NK-92 (cell line): ENCODE data around the gene SLC24A5.

ENCODE experiments used
- DNase-seq: peaks from one replicate; lab custom pipeline; 2025; ENCODE audit not compliant: unreplicated experiment; lab: John Stamatoyannopoulos, UW

The SLC24A5 gene

DNA sequence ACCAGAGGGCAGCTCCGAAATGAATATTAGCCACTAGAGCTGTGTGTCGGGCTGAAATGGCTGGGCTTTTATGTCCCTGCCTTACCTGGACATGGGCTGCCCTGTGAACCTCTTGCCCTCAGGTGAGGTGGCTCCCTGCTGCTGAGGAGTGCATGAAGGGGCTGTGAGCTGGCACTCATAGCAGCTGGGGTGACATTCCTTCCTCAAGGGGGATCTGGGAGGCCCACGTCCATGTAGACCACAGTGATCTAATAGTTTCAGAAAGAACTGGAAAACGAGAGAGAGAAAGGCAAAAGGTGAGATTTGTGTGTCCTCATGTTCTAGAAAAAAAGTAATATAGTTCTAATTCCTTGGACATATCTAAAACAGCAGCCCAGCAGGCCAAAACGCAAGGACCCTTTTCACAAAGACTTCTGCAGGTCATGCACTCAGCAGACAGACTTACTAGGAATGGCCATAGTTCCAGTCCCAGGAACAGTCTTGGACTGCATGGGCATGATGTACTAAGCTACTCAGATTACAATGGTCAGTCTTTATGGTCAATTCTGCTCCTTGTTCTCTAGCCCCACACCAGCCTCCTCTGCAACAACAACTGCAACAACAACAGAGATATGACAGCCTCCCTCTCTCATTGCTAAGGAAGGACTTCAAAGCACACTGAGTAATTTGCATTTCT, 10.8 kb upstream of the SLC24A5 start:
- no peak for DNase-seq

DNA sequence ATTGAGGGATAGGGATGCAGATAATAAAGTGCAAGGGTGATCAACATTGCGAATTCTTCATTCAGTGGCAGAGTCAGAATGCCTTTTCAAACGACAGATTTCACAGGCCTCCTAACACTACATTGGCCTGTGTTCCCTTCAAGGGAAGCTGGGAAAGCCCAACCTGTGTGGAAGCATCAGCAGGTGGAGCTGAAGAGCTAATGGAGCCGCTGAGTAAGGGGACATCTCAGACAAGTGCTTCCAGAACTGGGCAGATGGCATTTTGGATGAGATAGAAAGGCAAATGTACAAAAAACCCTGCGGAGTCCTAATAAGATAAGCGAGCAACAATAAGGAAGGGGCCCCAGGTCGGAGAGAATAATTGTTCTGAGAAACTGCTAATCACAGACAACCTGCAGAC, 8.5 kb upstream of the SLC24A5 start:
- no peak for DNase-seq

GRCh38 chr15:48119277-48119676, 1.5 kb upstream of the SLC24A5 start:
- no peak for DNase-seq

GRCh38 chr15:48121849-48122248, 1.1 kb downstream of the SLC24A5 start:
- DNase-seq, result no peak

GRCh38 chr15:48126667-48127355, 6.0 kb downstream of the SLC24A5 start:
- DNase-seq, result no peak

DNA sequence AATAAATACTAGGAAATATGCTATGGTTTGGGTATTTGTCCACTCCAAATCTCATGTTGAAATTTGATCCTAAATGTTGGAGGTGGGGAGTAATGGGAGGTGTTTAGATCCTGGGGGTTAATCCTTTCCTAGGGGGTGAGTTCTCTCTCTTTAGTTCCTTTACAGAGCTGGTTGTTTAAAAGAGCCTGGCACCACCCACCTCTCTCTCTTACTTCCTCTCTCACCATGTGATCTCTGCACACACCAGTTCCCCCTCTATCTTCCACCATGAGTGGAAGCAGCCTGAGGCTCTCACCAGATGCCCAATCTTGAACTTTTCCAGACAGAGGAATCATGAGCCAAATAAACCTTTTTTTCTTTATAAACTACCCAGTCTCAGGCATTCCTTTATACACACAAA, 10.5 kb downstream of the SLC24A5 start:
- no peak for DNase-seq

GRCh38 chr15:48132874-48133273, 12.1 kb downstream of the SLC24A5 start:
- DNase-seq, result no peak

- no peak for DNase-seq
Observed at GRCh38 chr15:48143856-48144255, 23.1 kb downstream of the SLC24A5 start.

GRCh38 chr15:48144889-48145288, 24.1 kb downstream of the SLC24A5 start:
- no peak for DNase-seq

- no peak for DNase-seq
Observed at GRCh38 chr15:48145923-48146322, 25.1 kb downstream of the SLC24A5 start.

DNA sequence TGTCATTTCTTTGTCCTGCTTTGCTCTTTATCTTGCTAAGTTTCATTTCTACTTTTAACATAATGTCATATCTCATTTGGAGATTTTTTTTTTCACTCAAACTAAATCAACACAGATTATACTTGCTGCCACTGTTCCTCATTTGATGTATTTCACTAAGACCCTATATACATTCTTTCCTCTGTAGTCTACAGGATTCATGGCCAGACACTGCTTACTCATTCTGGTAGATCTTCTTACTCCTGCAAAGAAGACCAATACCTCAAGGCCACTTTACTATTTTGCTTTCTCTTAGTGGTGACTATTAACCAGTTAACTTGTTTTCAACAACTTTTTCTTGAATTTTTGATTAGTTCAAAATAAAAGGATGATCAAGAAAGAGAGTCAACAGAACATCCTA, 26.6 kb downstream of the SLC24A5 start:
- no peak for DNase-seq

- DNase-seq, result no peak
Observed at GRCh38 chr15:48149858-48150257, 29.1 kb downstream of the SLC24A5 start.

DNA sequence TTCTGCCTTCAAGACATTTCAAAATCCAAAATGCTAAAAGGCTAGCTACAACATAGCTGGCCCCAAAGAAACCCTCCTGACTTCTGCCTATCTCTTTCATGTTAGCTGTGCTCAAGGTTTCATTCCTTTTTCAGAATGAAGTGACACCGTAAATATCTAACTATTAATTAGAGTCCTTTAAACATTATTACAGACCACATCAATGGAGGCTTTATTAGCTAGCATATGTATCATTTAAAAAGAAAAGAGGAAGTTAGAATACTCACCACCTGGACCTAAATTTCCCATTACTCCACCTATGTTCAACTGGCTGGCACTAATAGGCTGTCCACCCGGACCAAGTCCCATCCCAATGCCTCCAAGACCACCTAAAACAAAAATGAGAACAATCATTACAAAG, 32.7 kb downstream of the SLC24A5 start:
- no peak for DNase-seq

GRCh38 chr15:48168616-48169015, 47.8 kb downstream of the SLC24A5 start:
- DNase-seq, result no peak

DNA sequence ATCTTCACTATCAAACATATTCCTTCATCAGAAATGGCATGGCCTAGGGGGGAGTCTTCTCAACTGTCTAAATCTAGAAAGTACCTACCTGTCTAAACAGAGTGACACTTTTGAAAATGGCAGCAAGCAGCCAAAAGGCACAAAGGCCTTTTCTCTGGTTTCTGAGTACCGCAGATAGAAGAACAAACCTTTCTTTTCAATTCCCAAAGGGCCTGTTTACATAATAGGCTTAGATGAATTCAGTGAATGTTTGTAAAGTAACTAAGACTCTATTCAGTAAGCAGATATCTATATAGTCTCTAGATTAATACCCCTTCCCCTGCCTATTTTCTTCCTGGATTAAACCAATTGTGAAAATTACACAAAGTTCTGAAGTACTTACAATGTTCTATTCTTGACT, 50.2 kb downstream of the SLC24A5 start:
- DNase-seq, result no peak

GRCh38 chr15:48175126-48175525, 54.3 kb downstream of the SLC24A5 start:
- no peak for DNase-seq

- DNase-seq, result no peak
Observed at GRCh38 chr15:48176112-48176511, 55.3 kb downstream of the SLC24A5 start.

GRCh38 chr15:48176957-48177356, 56.2 kb downstream of the SLC24A5 start:
- no peak for DNase-seq

GRCh38 chr15:48177383-48177765, 56.6 kb downstream of the SLC24A5 start:
- DNase-seq, result no peak

GRCh38 chr15:48177766-48178647, 57.2 kb downstream of the SLC24A5 start, which contains the start of gene MYEF2:
TSS of gene MYEF2 (minus strand) at chr15:48178295. CDS start at chr15:48178237, 58 bp downstream.
- DNase-seq, result no peak

GRCh38 chr15:48178648-48178931, 57.8 kb downstream of the SLC24A5 start:
- DNase-seq, result no peak

- no peak for DNase-seq
Observed at GRCh38 chr15:48182749-48183148, 62.0 kb downstream of the SLC24A5 start.
